NCI-H1436 (cell line): Measurements from ENCODE around the gene PROM2.

Source experiments
- DNase-seq: peaks from one replicate; lab custom pipeline; 2025; lab: John Stamatoyannopoulos, UW

The PROM2 gene

GRCh38 chr2:95306336-95306895, 32.2 kb downstream of the PROM2 start:
- DNase-seq: no peak

GRCh38 chr2:95307036-95307435, 32.8 kb downstream of the PROM2 start:
- DNase-seq: no peak

- DNase-seq: no peak
Measured at GRCh38 chr2:95307878-95308277, 33.6 kb downstream of the PROM2 start.

GRCh38 chr2:95308426-95308990, 34.3 kb downstream of the PROM2 start:
- DNase-seq: no peak

DNA sequence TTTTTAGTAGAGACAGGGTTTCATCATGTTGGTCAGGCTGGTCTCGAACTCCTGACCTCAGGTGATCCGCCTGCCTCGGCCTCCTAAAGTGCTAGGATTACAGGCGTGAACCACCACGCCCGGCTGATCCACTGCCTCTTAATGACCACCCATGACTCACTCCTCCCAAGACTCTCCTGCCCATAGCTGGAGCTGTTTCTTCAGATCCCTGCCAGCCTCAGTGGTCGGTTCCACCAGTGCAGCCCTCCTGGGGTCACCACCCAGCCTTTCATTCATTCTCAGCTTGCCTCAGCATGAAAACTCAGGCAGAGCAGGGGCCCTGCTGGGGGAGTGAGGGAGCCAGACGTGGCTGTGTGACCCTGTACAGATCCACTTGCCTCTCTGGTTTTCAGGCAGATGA, 35.4 kb downstream of the PROM2 start:
- no peak for DNase-seq

DNA sequence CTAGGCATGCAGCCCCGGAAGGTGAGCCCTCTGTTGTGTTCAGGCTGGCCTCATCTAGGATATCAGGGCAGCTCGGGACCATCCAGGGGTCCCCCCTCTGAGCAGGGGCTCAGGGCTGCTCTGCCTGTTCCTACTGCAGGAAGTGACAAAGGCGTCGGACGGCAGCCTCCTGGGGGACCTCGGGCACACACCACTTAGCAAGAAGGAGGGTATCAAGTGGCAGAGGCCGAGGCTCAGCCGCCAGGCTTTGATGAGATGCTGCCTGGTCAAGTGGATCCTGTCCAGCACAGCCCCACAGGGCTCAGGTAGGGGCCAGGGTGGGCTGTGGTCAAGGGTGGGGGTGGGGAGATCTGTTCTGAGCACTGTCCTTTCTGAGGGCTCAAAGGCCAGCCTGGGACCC, 36.0 kb downstream of the PROM2 start:
- DNase-seq: no peak

DNA sequence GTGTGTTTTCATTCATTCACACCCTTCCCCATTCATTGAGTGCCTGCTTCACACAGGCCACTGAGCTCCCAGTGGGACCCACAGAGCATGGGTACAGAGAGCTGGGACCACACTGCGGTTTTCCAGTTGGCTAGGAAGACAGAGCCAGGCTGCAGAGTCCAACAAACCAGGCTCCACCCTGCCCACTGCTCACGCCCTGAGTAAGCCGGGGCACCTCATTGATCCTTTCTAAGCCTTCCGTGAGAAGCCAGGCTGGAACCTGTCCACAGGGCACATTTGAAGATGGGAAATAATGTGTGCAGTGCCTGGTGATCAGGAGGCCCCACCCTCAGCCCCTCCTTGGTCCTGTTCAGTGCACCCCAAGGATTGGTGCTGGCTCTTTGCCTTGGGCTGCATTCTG, 36.4 kb downstream of the PROM2 start:
- DNase-seq: no peak

GRCh38 chr2:95311815-95312542, 37.7 kb downstream of the PROM2 start:
- no peak for DNase-seq

DNA sequence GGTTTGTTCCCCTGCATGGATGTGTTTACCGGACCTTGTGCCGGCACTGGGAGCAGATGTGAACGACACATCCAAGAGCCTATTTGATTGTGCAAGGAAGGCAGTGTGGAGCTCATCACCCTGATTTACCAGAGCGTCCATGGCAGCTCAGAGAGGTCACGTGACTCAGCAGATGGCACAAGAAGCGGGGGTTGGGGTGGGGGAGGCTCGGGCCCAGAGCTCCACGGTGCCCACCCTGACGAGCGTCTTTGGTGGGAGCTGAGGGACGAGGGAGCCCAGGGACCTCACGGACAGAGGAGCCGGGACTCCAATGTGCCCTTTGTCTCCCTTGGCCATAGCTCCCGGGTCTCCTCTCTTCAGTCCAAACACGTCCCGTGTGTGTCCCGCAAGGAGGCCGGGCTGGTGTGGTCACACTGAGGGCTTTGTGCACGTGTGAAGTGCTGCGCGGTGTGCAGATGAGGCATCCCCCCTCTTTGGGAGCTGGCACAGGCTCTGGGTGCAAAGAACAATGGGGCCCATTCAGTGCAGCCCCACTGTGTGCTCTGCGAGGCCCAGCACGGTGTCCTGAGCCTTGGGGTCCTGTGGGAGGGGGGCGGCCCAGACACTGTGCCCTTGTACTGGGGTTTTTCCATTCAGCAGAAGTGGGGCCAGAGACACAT, 38.4 kb downstream of the PROM2 start:
- DNase-seq: no peak

DNA sequence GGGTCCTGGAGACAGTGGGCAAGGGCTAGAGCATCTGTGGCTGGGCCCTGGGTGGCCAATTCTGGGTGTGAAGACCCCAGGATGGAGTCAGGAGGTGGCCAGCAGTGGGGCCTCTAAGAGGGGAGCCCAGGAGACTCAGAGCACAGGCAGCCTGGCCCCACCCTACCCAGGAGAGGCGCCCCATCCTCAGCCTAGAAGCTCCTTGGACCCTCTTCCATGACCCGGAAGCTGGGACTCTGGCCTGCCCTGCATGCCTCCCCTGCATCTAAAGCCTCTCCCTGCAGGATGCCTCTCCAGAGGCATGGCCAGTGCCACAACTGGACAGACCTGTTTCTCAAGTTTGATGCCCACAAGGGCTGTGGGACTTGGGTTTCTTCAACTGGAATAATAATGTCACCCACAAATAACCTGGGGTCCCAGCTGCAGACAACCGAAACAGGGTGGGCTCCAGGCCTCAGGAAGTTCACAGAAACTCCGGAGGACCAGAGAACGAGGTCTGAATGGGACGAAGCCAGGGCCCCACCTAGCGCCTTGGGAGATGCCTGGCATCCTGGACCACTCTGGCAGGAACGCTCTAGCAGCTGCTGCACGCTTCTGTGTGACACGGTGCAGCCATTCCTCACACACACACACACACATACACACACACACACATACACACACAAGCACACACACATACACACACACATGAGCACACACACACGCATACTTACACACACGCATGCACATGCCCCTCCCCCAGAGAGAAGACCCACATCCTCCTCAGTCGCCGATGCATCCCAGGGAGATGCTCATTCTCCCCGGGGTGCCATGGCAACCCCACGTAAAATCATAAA, 39.3 kb downstream of the PROM2 start:
- no peak for DNase-seq

DNA sequence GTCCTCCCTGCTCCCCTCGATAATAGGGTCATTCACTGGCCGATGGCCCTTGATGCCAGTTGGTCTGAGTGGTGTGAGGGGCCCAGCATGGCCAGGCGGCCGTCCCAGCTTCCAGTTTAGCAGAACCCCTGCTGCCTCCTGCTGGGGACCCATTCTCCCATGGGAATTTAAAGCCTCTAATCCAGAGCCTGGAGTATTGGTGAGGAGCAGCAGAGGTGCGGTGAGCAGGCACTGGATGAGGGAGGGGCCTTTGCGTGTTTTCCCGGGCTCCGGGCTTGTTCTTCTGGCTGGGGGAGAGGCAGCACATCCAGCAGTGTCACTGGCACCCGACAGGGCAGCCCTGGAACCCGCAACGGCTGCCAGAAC, 40.3 kb downstream of the PROM2 start:
- DNase-seq: no peak

DNA sequence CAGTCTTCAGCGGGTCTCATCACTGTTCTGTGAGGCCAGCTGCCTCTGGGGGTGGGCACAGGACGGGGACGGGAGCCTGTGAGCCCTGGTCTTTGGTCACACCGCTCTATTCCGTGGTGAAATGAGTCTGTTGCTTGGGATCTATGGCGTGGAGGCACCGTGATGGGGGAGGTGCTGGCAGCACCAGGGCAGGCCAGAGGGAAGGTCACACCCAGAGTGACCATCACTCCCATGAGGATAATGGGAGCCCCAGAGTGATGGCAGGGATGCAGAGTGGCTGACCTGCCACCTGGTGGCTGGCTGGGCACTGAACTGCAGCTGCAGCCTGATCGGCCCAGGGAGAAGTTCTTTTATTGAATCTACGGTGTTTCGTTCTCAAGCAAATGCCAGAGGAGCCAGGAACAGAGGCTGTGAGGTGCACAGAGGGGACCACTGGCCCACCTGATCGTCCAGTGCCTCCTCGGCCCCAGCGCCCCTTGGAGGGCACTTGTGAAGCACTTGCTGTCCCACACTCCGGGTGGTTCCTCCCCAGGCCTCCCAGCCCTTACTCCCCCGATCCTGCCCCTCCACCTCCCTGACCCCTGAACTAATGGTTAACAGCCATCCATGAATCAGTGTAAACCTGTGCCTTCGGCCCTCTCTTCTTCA, 40.8 kb downstream of the PROM2 start:
- no peak for DNase-seq

DNA sequence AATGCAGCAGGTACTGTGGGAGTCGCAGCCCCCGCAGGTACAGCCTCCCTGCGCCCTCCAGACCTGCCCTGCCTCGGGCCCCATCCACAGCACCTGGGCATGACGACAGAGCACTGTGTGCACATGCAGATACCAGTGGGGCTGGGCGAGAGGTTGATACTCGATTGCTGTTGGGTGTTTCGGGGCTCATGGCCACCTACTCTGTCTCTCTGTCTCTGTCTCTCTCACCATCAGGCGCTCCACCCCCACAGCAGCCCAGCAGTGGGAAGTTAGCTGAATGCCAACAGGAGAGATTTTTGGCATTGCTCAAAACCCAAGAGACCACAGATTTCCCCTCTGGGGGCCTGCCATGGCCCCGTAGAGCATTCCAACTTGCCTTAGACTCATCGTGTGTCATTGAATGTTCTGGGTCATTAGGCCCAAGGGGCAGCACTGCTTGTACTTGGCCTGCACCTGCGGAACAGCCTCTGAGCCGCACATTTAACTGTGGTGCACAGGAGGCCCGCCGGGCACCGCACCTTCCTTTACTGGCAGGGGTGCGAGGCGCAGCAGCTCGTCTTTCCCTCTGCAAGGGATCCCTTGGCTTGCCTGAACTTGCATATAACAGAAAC, 41.7 kb downstream of the PROM2 start:
- no peak for DNase-seq

DNA sequence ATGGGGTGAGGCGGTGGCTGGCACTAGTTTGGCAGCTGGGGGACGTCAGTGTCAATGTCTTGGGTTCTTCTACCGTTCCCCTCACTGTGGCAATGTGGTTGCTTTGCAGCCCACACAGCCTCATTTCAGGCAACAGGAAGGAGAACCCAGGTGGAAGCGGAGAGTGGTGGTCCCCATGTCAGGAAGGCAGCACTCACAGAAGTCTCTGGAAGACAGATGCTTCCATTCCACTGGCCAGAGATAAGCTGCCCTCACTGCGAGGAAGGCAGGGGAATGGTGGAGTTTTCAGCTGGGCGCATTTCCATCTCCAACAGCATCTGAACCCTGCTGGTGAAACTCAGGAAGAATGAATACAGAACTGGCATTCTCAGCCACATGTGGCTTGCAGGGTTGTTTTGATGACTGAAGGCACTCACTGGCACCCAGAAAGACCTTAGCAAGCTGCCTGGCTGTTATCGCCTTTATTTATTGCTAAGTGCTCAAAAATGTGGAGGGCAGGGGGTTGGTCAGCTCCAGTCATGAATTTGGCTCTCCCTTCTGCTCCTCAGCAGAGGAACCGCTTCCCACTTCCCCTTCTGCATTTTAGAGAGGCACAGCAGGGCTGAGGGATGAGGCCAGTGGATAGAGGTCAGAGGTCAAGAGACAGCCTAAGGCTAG, 42.3 kb downstream of the PROM2 start:
- no peak for DNase-seq

DNA sequence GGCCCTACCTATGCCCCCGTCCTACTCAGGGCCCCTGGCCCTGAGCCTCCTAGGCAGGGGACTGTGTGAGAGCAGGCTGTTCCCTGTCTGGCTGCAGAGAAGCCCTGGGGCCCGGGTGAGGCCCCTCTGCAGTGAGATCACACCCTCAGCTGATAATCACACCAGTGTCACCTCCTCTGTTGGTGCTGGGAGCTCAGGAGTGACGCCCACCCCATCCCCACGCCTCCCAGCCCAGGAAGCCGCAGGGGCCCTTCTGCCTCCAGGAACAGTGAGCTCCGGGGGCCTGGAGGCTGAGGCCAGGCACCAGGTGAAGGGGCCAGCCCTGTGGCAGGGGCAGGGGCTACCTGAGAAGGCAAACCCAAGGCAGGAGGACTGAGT, 42.9 kb downstream of the PROM2 start:
- DNase-seq: no peak

- DNase-seq: no peak
Measured at GRCh38 chr2:95317665-95318425, 43.6 kb downstream of the PROM2 start.

- no peak for DNase-seq
Measured at GRCh38 chr2:95318431-95319220, 44.4 kb downstream of the PROM2 start.

DNA sequence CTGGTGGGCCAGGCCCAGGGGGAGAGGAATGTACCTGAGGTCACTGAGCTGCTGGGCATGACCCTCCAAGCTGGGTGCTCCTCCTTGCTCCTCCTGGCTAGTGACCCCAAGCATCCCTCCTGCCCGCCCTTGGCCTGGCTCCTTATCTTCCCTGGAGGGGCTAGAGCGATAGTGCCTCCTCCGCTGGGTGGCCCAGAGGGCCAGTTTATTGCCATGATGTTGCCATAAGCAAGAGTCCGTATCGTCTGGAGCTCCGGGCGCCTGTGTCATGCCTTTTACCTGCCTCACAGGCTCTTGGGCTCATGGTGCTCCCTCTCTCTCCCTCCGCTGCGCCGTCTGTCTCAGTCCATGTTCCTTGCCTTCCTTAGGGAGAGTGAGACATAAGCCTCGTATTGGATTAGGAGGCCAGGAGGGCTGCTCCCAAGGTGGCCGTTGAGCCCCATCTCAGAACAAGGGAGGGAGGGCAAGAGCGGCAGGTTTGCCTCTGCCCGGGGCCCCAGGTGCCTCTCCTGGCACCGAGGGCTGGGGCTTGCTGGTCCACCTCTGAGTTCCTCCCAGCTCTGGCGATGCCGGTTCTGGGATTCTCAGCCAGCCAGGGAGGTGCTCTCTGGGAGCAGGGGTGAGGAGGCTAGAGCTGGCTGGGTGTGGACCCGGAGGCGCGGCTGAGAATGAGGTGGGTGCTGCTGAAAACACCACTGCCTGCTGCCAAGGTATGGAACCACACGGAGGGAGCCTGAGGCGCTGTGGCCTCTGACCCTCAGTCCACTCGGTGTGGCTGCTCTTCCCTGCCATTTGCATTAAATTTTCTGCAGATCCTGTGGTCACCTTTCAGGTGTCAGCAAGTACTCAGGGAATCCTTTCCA, 45.5 kb downstream of the PROM2 start:
- no peak for DNase-seq
